ENCODE data around the gene BCAP31. TPM values are rescaled to one million over a fixed set of nuclear protein-coding genes. Genes with fewer than 3 reads are reported as not detected.
"Not testable (repeated sequence)": the region's sequence is repeated elsewhere in the genome, so short reads cannot be mapped to it uniquely, and the experiment has no call there.

BCAP31 gene
- total RNA-seq, 2 donors from 2014 or later = 82.7 to 104 TPM

GRCh38 chrX:153708415-153708814, 15.8 kb downstream of the BCAP31 start:
- Histone ChIP-seq H3K4me3 (no peak overlapping the region), H3K27me3 (replicated peaks; ENCODE audit: insufficient read depth) (no peaks in the 10 kb centered on the region), H3K36me3 (no peaks in the 10 kb centered on the region), H3K4me1 (ENCODE audit: control insufficient read depth in 1 of 2, low read depth in 2 of 2) (peaks cover 0 to 8% of the 10 kb centered on the region in 2 donors), H3K9me3 (no peaks in the 10 kb centered on the region), H3K27ac (no peak overlapping the region)
- ATAC-seq (ENCODE audit: insufficient number of reproducible peaks, low FRiP score, low read depth) (peak; percentile 54), DNase-seq (ENCODE audit: low spot score) (no peak)
- peak; percentile 56 for TF ChIP-seq CTCF (IDR thresholded peaks at IDR 0.05)

GRCh38 chrX:153707406-153707805, 16.8 kb downstream of the BCAP31 start:
- no peak overlapping the region for H3K27ac ChIP-seq
- no peak overlapping the region for H3K4me3 ChIP-seq
- ATAC-seq (ENCODE audit: insufficient number of reproducible peaks, low FRiP score, low read depth) (no peak), DNase-seq (ENCODE audit: low spot score) (no peak)
- H3K4me1 ChIP-seq (ENCODE audit: control insufficient read depth in 1 of 2, low read depth in 2 of 2) = peaks cover 0 to 8% of the 10 kb centered on the region in 2 donors
- no peaks in the 10 kb centered on the region for H3K36me3 ChIP-seq
- H3K27me3 ChIP-seq (replicated peaks; ENCODE audit: insufficient read depth) = no peaks in the 10 kb centered on the region
- H3K9me3 ChIP-seq = no peaks in the 10 kb centered on the region
- no peak for TF ChIP-seq CTCF (IDR thresholded peaks at IDR 0.05)

GRCh38 chrX:153706799-153707198, 17.4 kb downstream of the BCAP31 start:
- no peak overlapping the region for H3K4me3 ChIP-seq
- H3K36me3 ChIP-seq = peaks cover 2% of the 10 kb centered on the region
- no peak for ATAC-seq (ENCODE audit: insufficient number of reproducible peaks, low FRiP score, low read depth)
- H3K9me3 ChIP-seq = no peaks in the 10 kb centered on the region
- no peaks in the 10 kb centered on the region for H3K27me3 ChIP-seq (replicated peaks; ENCODE audit: insufficient read depth)
- DNase-seq (ENCODE audit: low spot score) = no peak
- no peak for TF ChIP-seq CTCF (IDR thresholded peaks at IDR 0.05)
- H3K4me1 ChIP-seq (ENCODE audit: control insufficient read depth in 1 of 2, low read depth in 2 of 2) = peaks cover 0 to 8% of the 10 kb centered on the region in 2 donors
- H3K27ac ChIP-seq = no peak overlapping the region

- peak overlapping the region in 1 of 2 donors; percentile 49 for H3K27ac ChIP-seq
- not testable (repeated sequence) for H3K9me3 ChIP-seq; H3K27me3 ChIP-seq (replicated peaks; ENCODE audit: insufficient read depth); H3K4me3 ChIP-seq; DNase-seq (ENCODE audit: low spot score); ATAC-seq (ENCODE audit: insufficient number of reproducible peaks, low FRiP score, low read depth); H3K36me3 ChIP-seq; H3K4me1 ChIP-seq (ENCODE audit: control insufficient read depth in 1 of 2, low read depth in 2 of 2)
Observed at GRCh38 chrX:153705403-153706060, 18.7 kb downstream of the BCAP31 start.

- not testable (repeated sequence) for H3K4me3 ChIP-seq; DNase-seq (ENCODE audit: low spot score); H3K27me3 ChIP-seq (replicated peaks; ENCODE audit: insufficient read depth); H3K36me3 ChIP-seq; H3K9me3 ChIP-seq; ATAC-seq (ENCODE audit: insufficient number of reproducible peaks, low FRiP score, low read depth); H3K4me1 ChIP-seq (ENCODE audit: control insufficient read depth in 1 of 2, low read depth in 2 of 2)
- H3K27ac ChIP-seq = peak overlapping the region in 1 of 2 donors; percentile 49
Observed at GRCh38 chrX:153704631-153705402, 19.4 kb downstream of the BCAP31 start.

- peaks cover 3% of the 10 kb centered on the region for H3K36me3 ChIP-seq
- H3K27ac ChIP-seq = no peak overlapping the region
- H3K4me1 ChIP-seq (ENCODE audit: control insufficient read depth in 1 of 2, low read depth in 2 of 2) = peaks cover 0 to 8% of the 10 kb centered on the region in 2 donors
- TF ChIP-seq CTCF (IDR thresholded peaks at IDR 0.05) = no peak
- no peaks in the 10 kb centered on the region for H3K9me3 ChIP-seq
- no peak for ATAC-seq (ENCODE audit: insufficient number of reproducible peaks, low FRiP score, low read depth)
- H3K4me3 ChIP-seq = no peak overlapping the region
- DNase-seq (ENCODE audit: low spot score) = no peak
- no peaks in the 10 kb centered on the region for H3K27me3 ChIP-seq (replicated peaks; ENCODE audit: insufficient read depth)
Observed at GRCh38 chrX:153704021-153704526, 20.1 kb downstream of the BCAP31 start.

Data from thoracic aorta (tissue), 2 donors.